HepG2 (cell line): Measurements from ENCODE around the gene HNRNPF. TPM values are rescaled to one million over a fixed set of nuclear protein-coding genes. Genes with fewer than 3 reads are reported as not detected.

Experiments
- BCL6 ChIP-seq: IDR thresholded peaks from 2 replicates; pipeline ENCODE4 v1.6.1; 2016; ENCODE audit warnings: missing genetic modification reagents, missing compliant biosample characterization
- CBX2 ChIP-seq, 2 experiments: fragments of 200-600 bp in 1 of 2; sonication (generic); formaldehyde crosslinking in 1 of 2; IDR thresholded peaks; 2 replicates each; pipeline versions ENCODE4 v1.7.0 to v1.8.1; 2018 to 2022; ENCODE audit warnings: low read depth in 2 of 2, low read length in 1 of 2, mild to moderate bottlenecking in 1 of 2, missing genetic modification reagents in 1 of 2
- DZIP1 ChIP-seq: sonication (generic); formaldehyde crosslinking; IDR thresholded peaks from 2 replicates; pipeline ENCODE4 v1.5.0; 2020; ENCODE audit warnings: mild to moderate bottlenecking, missing genetic modification reagents
- FOXP4 ChIP-seq: sonication (generic); formaldehyde crosslinking; IDR thresholded peaks from 2 replicates; pipeline ENCODE4 v1.4.0; 2020; ENCODE audit warnings: missing genetic modification reagents
- JARID2 ChIP-seq: sonication (generic); formaldehyde crosslinking; IDR thresholded peaks from 2 replicates; pipeline ENCODE4 v1.8.1; 2023; ENCODE audit warnings: missing genetic modification reagents, inconsistent platforms; ENCODE audit not compliant: insufficient replicate concordance
- KDM6A ChIP-seq: IDR thresholded peaks from 2 replicates; pipeline ENCODE4 v1.6.1; 2016; ENCODE audit warnings: low read depth
- SMAD1 ChIP-seq: sonication (generic); formaldehyde crosslinking; IDR thresholded peaks from 2 replicates; pipeline ENCODE4 v1.4.0; 2020; ENCODE audit warnings: missing genetic modification reagents, low read depth, mild to moderate bottlenecking, borderline replicate concordance
- THRA ChIP-seq: sonication (generic); formaldehyde crosslinking; IDR thresholded peaks from 2 replicates; pipeline ENCODE4 v1.4.0; 2020; ENCODE audit warnings: missing genetic modification reagents, borderline replicate concordance
- TSC22D2 ChIP-seq: sonication (generic); formaldehyde crosslinking; IDR thresholded peaks from 2 replicates; pipeline ENCODE4 v1.5.1; 2020; ENCODE audit warnings: missing genetic modification reagents, mild to moderate bottlenecking, borderline replicate concordance
- ZFP82 ChIP-seq: sonication (generic); formaldehyde crosslinking; IDR thresholded peaks from 2 replicates; pipeline ENCODE4 v1.5.1; 2020; ENCODE audit warnings: mild to moderate bottlenecking, missing genetic modification reagents, borderline replicate concordance
- ZNF343 ChIP-seq: sonication (generic); formaldehyde crosslinking; IDR thresholded peaks from 2 replicates; pipeline ENCODE4 v1.4.0; 2020; ENCODE audit warnings: mild to moderate bottlenecking, missing genetic modification reagents
- ZNF577 ChIP-seq: sonication (generic); formaldehyde crosslinking; IDR thresholded peaks from 2 replicates; pipeline ENCODE4 v1.4.0; 2020; ENCODE audit warnings: mild to moderate bottlenecking, low read depth, missing genetic modification reagents, borderline replicate concordance
- ZNF720 ChIP-seq: sonication (generic); formaldehyde crosslinking; IDR thresholded peaks from 2 replicates; pipeline ENCODE4 v1.4.0; 2020; ENCODE audit warnings: missing genetic modification reagents
- ZSCAN31 ChIP-seq: sonication (generic); formaldehyde crosslinking; IDR thresholded peaks from 2 replicates; pipeline ENCODE4 v1.5.0; 2020; ENCODE audit warnings: low read depth, mild to moderate bottlenecking, missing genetic modification reagents
- polyA plus RNA-seq, 8 experiments: library from polyadenylated mRNA; depleted of rRNA in 3 of 8; stranded (reverse) in 7 of 8; unstranded in 1 of 8; fragments of >200 nt; fragmentation: Illumina TruSeq in 4 of 8; extraction: Trizol in 4 of 8; gene quantifications; 2 replicates each; pipeline versions ENCODE4 v1.2.1 to v1.2.3, GENCODE V29; 2011 to 2016; ENCODE audit warnings: low read depth in 4 of 8, missing spikeins in 1 of 8, mixed read lengths in 1 of 8; ENCODE audit not compliant: insufficient read depth in 1 of 8
- total RNA-seq, 5 experiments: library from RNA; depleted of rRNA; stranded (reverse); fragments of >200 nt; fragmentation: Illumina TruSeq; extraction: Trizol; gene quantifications; 2 replicates each; pipeline ENCODE4 v1.2.3, GENCODE V29; 2016; ENCODE audit warnings: low read depth in 1 of 5
- TF ChIP-seq, protein P1 (sequence below): sonication (generic); formaldehyde crosslinking; IDR thresholded peaks from 2 replicates; pipeline ENCODE4 v1.5.0; 2020; ENCODE audit warnings: mild to moderate bottlenecking, missing genetic modification reagents, moderate library complexity
- TF ChIP-seq, protein P2 (sequence below): sonication (generic); formaldehyde crosslinking; IDR thresholded peaks from 2 replicates; pipeline ENCODE4 v1.4.0; 2020; ENCODE audit warnings: missing genetic modification reagents; ENCODE audit errors: not compliant biosample characterization
- TF ChIP-seq, protein P3 (sequence below): sonication (generic); formaldehyde crosslinking; IDR thresholded peaks from 2 replicates; pipeline ENCODE4 v1.8.0; 2022; ENCODE audit warnings: missing genetic modification reagents, mild to moderate bottlenecking, borderline replicate concordance

The HNRNPF gene
- total and polyA plus RNA-seq, 2 of the 13 experiments (the other 11 are each of a cell fraction or from before 2014, with no cell fraction given), result 166 to 308 TPM

DNA sequence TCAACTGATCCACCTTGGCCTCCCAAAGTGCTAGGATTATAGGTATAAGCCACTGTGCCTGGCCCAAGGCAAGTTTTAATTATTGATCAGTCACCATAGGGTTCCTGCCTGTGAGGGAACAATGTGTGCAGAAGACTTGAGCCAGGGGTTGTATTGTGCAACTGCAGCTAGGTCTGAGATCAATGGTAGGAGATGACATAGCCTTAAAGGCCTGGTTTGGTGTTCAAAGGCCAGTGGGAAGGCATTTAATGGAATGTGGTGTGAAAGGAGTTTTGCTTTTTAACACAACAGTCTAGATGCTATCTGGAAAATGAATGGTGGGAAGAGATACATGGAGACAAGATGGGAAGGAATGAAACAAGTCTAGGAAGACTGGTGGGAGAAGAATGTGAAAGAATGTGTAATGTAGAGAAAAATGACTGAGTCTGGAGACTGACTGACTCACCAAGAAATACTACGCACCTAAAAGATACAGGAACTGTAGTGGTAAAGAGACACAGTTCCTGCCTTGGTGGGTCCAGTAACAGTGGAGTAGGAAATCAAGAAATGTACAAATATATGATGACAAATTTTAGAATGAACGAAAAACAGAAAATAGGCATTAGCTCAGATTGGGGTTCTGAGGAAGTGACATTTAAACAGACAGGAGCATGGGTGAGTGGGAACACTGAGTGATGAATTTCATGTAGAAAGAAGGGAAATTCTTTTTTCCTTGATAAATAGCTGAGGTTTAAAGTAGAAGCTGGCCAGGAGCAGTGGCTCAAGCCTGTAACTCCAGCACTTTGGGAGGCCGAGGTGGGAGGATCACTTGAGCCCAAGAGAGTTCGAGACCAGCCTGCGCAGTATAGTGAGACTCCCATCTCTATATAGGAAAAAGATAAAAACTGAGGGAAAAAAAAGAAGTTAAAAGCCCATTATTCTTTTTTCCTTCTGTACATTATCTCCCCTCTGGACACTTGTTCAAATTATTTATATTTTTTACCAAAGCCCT, 9.4 kb downstream of the HNRNPF start (continued):
- TF ChIP-seq DZIP1 (no peak), ZNF720 (CRISPR knock-in tag) (no peak), THRA (no peak), ZSCAN31 (CRISPR knock-in tag) (no peak), ZNF577 (no peak), SMAD1 (CRISPR knock-in tag) (no peak), TSC22D2 (CRISPR knock-in tag) (no peak), JARID2 (CRISPR knock-in tag) (no peak), BCL6 (peak; percentile 51; the same call in 1 of the 2 replicates), KDM6A (CRISPR knock-in tag) (no peak), CBX2 (IDR thresholded peaks at IDR 0.05; ENCODE audit: low read depth, low read length) (no peak), CBX2 (CRISPR knock-in tag; IDR thresholded peaks at IDR 0.05; ENCODE audit: low read depth) (no peak), ZFP82 (no peak), FOXP4 (CRISPR knock-in tag) (peak; percentile 57; the same call in 1 of the 2 replicates), ZNF343 (no peak)
- TF ChIP-seq, protein P1, sequence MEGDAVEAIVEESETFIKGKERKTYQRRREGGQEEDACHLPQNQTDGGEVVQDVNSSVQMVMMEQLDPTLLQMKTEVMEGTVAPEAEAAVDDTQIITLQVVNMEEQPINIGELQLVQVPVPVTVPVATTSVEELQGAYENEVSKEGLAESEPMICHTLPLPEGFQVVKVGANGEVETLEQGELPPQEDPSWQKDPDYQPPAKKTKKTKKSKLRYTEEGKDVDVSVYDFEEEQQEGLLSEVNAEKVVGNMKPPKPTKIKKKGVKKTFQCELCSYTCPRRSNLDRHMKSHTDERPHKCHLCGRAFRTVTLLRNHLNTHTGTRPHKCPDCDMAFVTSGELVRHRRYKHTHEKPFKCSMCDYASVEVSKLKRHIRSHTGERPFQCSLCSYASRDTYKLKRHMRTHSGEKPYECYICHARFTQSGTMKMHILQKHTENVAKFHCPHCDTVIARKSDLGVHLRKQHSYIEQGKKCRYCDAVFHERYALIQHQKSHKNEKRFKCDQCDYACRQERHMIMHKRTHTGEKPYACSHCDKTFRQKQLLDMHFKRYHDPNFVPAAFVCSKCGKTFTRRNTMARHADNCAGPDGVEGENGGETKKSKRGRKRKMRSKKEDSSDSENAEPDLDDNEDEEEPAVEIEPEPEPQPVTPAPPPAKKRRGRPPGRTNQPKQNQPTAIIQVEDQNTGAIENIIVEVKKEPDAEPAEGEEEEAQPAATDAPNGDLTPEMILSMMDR (CRISPR knock-in tag), result no peak
- TF ChIP-seq, protein P2, sequence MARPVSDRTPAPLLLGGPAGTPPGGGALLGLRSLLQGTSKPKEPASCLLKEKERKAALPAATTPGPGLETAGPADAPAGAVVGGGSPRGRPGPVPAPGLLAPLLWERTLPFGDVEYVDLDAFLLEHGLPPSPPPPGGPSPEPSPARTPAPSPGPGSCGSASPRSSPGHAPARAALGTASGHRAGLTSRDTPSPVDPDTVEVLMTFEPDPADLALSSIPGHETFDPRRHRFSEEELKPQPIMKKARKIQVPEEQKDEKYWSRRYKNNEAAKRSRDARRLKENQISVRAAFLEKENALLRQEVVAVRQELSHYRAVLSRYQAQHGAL (CRISPR knock-in tag), result no peak
- TF ChIP-seq, protein P3, sequence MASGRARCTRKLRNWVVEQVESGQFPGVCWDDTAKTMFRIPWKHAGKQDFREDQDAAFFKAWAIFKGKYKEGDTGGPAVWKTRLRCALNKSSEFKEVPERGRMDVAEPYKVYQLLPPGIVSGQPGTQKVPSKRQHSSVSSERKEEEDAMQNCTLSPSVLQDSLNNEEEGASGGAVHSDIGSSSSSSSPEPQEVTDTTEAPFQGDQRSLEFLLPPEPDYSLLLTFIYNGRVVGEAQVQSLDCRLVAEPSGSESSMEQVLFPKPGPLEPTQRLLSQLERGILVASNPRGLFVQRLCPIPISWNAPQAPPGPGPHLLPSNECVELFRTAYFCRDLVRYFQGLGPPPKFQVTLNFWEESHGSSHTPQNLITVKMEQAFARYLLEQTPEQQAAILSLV, result no peak
